Embryonic facial prominence (tissue), 1 donor: ENCODE data around the gene CCDC28A.
A peak's percentile ranks its signal among the peaks of the same experiment; 100 is the strongest.
"Not testable (repeated sequence)": the region's sequence is repeated elsewhere in the genome, so short reads cannot be mapped to it uniquely, and the experiment has no call there.

Experiments used
- DNase-seq: peaks from one replicate; pipeline ENCODE4 v3.0.0-alpha.2; 2016; ENCODE audit errors: extremely low spot score

The CCDC28A gene

DNA sequence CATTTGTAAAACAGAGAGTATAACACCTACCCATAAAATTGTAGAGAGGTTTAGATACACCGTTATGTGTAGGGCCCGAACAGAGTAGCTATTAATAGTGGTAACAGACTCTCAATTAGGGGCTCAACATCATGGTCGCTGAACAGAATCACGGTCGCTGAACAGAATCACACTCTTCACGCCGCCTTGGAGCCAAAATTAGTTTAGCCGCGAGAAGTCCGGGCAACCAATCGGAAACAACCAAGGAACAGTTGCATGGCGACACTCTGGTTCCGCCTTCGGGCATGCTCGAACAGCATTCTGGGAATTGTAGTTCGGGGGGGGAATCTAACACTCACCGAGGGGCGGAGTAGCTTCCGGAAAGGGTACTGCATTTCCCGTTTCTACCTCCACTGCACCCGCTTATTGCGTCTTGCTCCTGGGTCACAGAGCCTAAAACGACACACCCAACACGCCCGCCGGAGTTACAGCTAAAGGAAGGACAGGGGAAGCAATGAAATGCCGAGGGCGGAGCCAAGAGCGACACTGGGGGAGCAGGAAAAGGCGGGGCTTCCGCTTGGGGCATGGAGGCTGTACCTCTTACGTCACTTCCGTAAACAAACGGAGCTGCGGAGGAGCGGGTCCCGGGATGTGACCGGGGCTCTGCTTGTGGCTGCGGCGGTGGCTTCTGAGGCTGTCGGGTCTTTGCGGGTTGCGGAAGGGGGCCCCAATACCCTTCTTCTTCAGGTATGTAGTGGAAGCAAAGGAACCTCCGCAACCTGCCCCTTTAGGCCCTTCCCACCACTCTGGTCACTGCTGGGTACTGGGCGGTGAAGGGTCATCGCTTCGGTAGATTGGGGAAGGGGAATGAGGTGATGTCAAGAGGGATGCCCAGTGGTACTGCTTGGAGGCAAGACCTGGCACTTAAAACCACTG lies at the start of gene CCDC28A:
TSS of gene CCDC28A (plus strand) at position 593 of the 915 bp plus-strand sequence. CDS start 2,352 bp downstream, outside the sequence.
- DNase-seq: peak; percentile 94

DNA sequence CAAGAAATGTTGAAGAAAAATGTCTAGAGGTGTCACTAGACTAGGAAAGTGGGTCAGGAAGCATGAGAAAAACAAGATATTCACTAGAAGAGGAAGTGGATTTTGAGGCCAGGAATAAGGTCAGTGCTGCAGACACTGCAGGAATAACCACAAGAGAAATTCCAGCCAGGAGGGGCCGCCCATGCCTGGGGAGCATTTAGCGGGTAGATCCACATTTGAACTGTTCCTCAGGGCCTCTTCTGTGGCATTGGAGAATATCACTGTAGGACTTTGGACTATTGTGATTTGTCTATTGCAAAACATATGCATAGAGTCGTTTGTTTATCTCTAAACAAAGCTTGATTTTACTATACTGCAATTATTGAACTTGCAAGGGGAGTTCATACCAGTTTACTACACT lies 49.6 kb upstream of the CCDC28A start:
- DNase-seq: no peak

DNA sequence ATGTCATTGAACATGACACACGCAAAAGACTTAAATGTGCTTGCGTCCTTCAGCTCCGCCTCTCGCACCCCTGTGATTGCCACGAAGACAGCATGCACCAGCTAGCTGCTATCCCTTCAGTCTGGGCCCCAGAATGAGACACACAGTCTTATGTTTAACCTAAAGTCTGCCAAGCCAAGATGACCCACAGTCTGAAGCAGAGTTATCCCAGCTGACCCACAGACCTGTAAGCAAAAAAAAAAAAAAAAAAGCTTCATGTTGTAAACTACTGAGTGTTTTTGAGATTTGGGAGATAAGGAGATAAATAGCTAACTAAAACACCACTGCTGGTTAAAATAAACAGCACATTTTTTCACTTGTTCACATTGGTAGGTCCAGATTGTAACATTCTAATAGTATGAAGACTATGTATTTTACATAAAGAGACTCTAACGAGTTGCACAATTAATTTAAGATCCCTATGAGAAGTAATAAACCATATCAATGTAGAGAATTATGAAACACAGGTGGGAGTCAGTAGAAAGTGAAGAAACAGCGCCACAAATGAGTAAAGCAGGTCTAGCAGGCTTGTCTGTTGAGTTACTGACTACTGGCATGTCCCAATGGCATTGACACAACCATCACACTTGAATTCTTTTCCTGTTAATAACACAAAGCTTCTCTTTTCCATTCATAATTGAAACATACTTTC lies 47.4 kb upstream of the CCDC28A start:
- DNase-seq: no peak

DNA sequence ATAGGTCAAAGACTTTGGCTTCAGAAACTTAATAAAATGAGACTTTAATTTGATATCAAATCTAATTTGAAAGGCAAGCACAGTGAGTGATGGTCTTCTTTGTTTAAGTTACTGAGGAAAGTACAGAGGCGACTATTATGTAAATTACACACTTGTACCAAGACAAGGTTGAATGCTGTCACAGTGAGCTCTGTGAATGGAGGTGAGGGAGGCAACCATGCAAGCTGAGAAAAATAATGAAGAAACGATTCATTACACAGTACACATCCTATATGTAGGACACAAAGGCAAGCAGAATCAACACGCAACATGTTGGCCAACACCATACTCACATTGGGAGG lies 46.8 kb upstream of the CCDC28A start:
- no peak for DNase-seq

DNA sequence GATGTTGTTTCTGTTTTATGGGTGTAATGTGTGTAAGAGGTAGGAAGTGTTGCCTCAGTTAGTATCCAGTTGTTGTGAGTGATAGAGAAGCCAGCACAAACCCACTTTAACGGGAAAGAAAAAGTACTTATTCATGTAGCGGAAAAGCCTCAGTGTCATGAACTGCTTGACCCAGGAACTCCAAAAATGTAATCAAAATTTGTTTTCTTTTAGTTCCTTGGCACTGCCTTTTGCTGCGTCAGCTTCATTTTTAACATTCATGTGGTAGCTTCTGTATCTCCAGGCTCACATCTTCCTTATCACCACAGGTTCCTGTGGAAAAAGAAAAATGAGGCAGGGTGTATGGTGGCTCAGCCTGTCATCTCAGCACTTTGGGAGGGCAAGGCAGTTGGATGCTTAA lies 46.4 kb upstream of the CCDC28A start:
- DNase-seq: no peak

DNA sequence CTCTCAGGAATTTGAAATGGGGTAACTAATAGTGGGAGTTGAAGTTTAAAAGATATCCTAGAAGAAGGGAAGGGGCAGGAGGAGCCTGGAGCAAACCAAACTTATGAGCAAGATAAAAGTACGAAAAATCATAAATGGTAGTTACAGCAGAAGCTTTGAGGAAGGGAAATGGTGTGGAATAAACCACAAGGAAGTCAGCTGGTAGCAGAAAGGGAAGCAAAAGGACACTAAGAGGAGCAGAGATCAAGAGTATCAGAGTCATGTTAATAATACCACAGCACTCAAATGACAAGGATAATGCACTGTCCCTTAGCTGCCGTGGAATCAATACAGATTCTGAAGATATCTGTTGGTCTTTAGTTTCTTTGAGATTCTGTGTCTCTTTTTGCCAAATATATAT lies 44.9 kb upstream of the CCDC28A start:
- no peak for DNase-seq

DNA sequence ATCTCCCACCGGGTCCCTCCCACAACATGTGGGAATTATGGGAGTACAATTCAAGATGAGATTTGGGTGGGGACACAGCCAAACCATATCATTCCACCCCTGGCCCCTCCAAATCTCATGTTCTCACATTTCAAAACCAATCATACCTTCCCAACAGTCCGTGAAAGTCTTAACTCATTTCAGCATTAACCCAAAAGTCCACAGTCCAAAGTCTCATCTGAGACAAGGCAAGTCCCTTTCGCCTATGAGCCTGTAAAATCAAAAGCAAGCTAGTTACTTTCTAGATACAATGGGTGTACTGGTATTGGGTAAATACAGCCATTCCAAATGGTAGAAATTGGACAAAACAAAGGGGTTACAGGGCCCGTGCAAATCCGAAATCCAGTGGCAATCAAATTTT lies 43.5 kb upstream of the CCDC28A start:
- DNase-seq: not testable (repeated sequence)

DNA sequence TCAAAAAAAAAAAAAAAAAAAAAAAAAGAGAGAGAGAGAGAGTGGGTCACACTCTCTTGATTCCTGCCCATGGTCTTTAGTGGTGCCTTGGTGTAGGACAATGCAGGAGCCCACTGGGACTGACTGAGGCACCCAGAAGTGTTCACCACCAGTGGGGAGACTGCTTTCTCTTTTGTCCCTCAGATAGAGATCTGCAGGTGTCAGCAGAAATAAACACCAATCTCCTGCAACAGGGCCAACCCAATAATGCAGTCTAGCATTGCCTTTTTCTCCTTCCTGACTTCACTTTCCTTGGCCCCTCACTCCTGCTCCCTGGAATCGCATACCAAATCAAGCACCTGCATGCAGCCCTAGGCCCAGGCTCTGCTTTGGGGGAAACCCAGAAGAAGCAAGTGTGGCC lies 39.0 kb upstream of the CCDC28A start:
- no peak for DNase-seq

DNA sequence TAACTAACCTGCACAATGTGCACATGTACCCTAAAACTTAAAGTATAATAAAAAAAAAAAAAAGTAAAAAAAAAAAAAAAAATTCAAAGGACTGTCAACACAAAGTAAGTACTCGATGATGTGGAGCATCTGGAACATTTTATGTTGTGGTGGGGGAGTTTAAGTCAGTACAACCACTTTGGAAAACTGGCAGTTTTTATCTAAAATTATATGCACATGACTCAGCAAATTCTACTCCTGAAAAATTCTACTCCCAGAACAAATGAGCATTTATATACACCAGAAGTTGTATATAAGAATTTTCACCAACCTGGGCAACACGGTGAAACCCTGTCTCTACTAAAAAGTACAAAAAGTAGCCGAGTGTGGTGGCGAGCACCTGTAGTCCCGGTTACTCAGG lies 36.9 kb upstream of the CCDC28A start:
- DNase-seq: no peak

DNA sequence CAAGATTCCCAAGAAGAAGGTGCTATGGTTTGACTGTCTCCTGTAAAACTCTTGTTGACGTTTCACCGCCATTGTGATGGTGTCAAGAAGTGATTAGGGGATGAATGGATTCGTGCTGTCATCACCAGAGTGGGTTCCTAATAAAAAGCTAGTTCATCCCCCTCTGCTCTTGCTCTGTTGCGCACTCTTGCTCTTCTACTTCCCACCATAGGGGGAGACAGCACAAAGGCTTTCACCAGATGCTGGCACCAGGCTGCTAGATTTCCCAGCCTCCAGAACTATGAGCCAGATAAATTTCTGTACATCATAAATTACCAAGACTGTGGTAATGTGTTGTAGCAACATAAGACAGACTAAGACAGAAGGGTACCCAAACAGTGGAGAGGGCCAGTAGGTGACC lies 21.6 kb upstream of the CCDC28A start:
- DNase-seq: no peak

DNA sequence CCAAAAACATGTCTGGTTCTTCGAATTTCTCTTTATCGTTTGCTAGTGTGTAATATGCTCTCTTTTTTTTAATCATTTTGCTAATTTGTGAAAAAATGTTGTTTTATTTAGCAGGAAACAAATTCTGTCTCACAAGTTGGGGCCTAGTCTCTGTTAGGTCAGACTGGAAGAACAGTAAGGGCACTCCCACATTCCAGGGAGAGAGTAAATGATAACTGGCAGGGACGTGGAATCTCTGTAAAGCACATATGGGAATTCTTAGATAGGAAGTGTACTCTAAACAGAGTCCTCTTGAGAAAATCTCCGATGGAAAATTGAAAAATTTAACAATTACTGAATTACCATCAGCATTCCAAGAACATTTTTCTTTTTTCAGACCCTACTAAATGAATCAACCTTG lies 16.4 kb upstream of the CCDC28A start:
- DNase-seq: no peak

DNA sequence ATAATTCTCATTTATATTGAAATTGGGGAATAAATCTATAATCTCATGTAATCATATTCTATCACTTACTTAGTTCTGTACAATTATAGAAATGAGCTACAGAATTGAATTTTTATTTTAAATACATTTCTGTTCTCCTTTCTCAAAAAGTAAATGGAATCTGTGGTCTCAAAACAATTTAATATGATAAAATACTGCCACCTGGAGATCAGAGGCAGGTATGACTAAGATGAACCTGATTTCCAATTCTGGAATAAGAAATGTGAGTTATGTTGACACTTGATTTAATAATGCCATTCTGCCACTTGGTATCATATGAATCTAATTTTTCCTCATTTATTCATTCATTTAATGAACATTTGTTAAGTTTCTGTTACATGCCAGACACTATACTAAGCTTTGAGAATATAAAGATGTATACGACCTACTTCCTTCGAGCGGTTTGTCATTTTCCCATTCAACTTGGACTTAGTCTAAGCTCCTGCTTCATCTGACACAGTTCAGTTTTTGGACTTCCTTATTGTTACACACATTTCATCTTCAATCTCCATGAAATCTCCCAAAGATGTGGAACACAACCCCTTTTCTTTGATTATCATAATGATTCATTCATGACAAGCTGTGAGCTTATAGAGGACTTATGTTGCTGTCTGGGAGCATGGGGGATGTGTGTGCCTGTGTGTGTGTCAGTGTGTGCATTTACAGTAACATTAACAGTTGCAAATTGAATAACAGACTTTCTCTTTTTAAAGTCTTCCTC lies 7.5 kb upstream of the CCDC28A start:
- DNase-seq: peak; percentile 33

DNA sequence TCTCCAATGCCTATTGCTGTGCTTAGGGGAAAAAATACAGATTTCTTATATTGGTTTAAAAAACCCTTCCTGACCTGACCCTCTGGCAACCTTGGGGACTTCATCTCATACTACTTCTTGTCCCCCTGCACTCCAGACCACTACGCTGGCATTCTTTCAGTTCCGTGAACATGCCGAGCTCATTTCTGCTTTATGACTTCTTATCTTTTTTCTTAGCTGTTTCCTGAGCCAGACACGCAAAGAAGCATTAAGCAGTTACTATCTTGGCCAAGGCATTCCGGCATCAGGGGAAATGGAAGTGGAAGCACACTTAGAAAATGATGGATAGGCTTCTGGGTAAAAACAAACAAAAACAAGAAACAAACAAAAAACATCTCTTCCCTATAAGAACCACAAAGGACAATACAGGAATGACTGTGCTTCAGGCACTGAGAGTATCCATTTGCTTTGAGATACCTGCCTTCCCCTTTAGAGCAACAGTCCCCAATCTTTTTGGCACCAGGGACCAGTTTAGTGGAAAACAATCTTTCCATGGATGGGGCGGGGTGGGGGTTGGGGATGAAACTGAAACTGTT lies 4.4 kb upstream of the CCDC28A start:
- no peak for DNase-seq

DNA sequence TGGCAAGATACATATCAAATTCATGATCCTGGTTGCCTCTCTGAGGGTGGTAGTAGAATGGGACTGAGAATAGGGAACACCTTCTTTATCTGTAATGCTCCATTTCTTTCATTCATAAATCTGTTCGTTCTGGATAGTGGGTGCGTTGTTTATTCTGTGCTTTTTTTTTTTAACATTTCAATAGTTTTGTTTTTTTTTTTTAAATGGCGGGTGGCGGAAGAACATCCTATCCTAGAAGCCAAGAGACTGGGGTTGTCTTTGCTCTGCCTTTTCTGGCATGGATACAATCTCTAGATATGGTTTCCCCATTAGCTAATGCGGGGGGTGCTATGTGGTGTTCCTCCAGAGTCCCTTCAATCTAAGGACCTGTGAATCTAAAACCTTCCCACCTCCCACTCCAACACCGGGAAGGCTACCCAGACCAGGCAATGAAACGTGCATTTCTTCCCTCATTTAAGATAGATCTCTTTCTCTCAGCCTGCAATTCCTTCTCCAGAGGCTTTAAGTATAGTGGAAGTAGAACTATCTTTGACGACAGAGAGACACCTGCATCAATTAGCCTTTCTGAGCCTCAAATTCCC lies 883 bp upstream of the CCDC28A start:
- no peak for DNase-seq

DNA sequence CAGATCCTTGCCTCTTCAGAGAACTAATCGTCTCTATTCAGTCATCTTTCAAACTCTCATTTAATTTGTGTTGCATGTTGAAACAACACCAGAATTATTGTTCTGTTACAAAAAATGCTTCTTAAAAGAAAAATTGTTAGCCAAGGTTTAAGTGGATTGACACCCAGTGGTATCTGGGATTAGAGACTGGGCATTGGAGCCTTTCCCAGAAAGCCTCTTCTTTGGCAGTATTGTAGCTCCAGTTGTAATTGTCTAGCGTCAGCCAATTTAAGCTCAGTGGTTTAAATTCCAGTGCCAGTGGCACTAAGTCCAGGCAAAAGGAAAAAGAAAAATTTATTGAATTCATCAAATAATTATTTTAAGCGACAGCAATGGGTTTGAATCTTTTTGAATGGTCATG lies 801 bp downstream of the CCDC28A start:
- DNase-seq: no peak

DNA sequence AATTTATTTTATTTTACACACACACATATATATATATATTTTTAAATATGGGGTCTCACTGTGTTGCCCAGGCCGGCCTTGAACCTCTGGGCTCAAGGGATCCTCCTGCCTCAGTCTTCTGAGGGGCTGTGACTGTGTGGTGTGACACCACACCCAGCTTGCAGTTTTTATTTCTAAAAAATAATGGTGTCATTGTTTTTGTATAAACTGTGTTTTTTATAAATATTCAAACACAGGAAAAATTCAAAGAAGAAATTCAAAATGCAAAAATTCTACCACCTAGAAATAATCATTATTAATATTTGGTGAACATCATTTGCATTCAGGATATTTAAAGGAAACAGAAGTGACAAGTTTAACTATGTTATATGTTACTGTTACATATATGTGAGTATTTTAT lies 3.1 kb downstream of the CCDC28A start:
- DNase-seq: no peak

DNA sequence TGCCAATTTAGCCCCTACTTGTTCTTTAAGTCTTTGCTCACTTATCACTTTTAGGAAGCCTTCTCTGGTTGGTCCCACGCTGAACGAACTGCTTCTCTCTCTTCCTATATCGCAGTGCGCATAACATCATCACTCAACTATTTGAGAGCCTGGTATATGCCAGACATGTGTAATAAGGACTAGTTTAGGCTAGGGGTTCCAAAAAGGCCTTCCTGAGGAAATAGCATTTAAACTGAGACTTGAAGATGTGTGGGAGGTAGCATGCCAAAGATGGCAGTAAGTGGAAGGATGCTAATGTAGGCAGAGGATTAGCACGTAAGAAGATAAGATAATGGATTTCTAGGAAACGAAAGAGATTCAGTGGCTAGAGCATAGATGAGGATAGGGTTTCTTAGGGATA lies 4.8 kb downstream of the CCDC28A start:
- DNase-seq: no peak

DNA sequence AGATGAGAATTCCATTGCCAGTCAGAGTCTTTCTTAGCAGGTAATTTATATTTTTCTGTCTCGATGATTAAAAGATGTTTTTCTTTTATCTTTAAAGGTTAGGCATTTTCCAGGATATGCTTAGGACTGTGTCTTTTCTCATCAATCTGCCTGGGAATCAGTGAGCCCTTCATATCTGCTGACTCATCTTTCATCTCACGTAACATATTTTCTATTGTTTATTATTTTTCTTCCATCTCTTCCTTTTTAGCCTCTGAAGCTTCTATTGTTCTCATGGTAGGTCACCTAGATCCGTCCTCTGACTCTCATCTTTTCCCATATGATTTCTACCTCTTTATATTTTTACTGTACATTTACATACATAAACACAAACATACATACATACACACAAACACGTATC lies 8.7 kb downstream of the CCDC28A start:
- no peak for DNase-seq

DNA sequence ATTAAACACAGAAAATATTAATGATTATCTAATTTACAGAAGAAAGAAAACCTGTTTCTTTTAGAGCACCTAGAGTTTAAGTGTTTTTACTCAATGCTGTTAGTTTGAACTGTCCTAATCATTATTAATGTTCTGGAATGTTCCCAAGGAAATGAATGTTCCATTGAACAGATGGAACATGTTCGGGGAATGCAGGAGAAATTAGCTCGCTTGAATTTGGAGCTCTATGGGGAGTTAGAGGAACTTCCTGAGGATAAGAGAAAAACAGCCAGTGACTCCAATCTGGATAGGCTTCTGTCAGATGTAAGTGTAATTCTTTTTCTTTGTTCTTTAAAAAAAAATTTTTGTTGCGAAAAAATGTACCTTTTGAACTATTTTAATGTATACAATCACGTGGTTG lies 11.5 kb downstream of the CCDC28A start:
- no peak for DNase-seq

DNA sequence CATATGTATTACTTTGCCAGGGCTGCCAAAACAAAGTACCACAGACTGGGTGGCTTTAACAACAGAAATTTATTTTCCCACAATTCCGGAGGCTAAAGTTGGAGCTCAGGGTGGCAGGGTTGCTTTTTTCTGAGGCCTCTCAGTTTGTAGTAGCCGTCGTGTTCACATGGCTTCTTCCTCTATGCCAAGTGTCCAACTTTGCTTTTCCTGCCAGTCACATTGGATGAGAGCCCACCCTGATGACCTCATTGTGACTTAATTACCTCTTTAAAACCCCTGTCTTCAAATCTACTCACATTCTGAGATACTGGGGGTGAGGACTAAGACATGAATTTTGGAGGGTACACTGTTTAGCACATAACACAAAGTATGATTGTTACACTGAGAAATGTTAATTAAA lies 12.4 kb downstream of the CCDC28A start:
- DNase-seq: no peak

DNA sequence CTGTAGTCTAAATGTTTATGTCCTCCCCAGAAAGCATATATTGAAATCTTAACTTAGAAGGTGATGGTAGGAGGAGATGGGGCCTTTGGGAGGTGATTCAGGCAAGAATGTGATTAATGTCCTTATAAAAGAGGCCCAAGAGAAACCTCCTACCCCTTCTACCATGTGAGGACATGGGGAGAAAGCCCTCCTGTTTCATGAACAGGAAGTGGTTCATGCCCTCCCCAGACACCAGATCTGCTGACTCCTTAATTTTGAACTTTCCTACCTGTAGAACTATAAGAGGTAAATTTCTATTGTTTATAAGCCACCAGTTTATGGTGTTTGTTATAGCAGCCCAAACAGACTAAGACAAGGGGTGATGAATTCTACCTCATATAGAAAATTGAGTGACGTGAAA lies 13.6 kb downstream of the CCDC28A start:
- DNase-seq: no peak
